ENCODE measurements around the gene HES2.
"Not testable (repeated sequence)": the region's sequence is repeated elsewhere in the genome, so short reads cannot be mapped to it uniquely, and the experiment has no call there.

Gene HES2

GRCh38 chr1:6454856-6455751 lies 35.4 kb upstream of the HES2 start:
- no peak for DNase-seq

DNA sequence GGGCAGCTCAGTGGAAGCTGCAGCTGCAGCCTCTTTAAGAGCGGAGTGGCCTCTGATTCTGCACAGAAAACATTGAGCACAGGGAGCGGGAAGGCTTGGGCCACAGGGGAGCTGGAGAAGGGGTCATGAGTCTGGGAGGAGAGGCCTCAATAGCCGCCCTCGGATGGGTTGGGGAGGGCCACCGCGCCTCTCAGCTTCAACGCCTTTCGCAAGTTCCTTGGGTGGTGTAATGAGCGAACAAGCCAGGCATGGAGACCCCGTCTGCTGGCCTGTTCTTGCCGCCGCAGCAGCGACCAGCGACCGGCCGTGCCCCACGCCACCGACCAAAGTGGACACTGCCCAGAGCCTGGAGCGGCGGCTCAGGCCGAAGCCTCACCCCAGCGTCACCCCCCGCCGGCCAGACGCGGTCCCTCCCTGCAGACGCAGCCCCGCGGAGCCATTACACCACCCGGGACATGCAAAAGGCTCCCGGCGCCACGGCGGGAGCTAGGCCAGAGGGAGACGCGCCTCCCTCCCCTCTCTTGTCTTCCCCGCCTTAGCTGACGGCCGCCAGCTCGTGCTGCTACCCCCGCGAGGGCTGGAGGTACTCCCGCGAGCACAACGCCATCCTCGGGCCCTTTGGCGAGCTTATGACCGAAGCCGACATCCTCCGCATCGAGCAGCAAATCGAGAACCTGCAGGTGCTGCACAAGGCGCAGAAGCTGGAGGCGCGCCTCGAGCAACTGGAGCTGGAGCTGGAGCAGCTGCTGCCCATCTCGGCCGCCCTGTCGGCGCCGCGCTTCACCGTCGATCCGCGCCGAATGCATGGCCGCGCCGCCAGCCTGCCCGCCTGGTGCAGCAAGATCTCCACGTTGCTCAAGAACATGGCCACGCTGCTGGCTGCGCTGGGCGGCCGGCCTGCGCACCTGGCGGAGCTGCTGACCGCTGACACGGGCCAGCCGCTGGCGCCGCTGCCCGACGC lies 34.5 kb upstream of the HES2 start:
- not testable (repeated sequence) for DNase-seq

DNA sequence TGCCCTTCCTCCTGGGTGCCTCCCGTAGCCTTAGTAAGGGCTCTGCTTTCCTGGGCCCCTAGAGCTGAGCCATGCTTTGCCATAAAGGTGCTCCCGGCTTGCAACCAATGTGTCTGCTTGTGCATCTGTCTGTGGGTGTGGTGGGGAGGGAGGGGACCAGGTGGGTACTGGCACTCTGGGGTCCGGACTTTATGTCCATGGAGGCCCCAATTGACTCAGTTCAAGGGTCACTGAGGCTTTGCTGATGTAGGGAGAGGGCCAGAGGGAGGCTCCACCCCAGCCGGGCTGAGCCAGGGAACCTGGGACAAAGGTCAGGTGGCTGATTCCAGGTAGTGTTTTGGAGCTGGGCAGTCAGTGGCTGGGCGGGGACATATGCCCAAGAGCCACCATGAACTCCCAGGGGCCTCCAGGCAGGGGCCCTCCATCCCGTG lies 31.2 kb upstream of the HES2 start:
- DNase-seq: no peak

DNA sequence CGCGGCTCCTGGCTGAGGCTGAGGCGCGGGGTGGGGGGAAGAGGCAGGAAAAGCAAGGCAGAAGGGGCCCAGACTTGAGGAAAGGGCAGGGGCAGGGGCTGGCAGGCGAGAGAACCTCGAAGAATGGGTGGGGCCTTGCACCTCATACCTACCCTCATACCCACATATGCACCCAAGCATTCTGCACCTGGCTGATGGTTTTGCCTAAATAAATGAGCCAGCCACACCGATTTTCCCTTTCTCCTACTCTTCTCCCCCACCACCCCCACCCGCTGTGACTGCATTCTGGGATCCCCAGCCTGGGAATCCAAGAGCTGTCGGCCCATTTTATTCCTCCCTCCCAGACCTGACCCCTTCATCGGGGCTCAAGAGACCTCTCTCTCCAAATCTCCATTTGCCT lies 30.8 kb upstream of the HES2 start:
- not testable (repeated sequence) for DNase-seq

DNA sequence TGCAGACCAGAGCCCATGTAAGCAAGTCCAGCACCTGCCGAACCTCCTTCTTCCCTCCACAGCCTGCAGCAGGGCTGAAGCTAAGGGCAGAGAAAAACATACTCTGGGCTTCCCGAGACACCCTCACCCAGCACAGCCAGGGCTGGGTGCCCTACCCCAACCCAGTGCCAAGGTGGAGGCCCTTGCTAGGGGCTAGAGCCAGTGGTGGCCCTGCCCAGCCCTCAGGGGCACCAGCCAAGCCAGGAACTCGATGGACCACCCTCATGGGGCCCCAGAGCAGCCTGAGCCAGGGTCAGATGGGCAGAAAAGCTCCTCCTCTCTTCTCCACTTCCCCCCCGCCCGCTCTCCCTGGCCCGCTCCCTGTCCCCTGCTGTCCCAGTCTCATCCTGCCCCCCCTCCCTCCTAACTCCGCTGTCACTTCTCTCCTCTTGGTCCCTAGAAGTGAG lies 30.3 kb upstream of the HES2 start:
- no peak for DNase-seq

GRCh38 chr1:6448749-6449631 lies 29.3 kb upstream of the HES2 start:
- peak in 7 of 56 donors; percentile 10 to 50 (median 18) for DNase-seq

- peak in 1 of 56 donors; percentile 11 for DNase-seq
These were observed 28.4 kb upstream of the HES2 start for GRCh38 chr1:6447818-6448748.

- no peak for DNase-seq
These were observed 27.5 kb upstream of the HES2 start for GRCh38 chr1:6447016-6447817.

- no peak for DNase-seq
These were observed 26.9 kb upstream of the HES2 start for GRCh38 chr1:6446665-6447015.

DNA sequence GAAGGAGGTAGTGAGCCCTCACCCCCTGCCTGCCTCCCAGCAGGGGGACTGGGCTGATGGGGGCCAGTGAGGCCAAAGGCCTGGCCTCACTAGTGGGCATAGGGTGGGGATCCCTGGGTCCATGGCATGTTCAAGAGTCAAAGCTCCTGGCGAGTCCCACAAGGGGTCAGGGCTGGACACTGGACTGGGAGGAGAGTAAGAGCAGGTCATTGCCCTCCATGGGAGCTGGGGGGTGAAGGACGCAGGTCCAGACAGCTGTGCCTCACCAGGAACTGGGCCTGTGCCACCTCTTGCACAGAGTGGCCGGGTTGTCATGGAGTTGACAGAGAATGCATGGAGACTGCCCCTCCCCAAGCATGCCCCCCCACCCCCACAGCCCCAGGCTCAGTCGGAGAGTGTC lies 26.2 kb upstream of the HES2 start:
- not testable (repeated sequence) for DNase-seq

DNA sequence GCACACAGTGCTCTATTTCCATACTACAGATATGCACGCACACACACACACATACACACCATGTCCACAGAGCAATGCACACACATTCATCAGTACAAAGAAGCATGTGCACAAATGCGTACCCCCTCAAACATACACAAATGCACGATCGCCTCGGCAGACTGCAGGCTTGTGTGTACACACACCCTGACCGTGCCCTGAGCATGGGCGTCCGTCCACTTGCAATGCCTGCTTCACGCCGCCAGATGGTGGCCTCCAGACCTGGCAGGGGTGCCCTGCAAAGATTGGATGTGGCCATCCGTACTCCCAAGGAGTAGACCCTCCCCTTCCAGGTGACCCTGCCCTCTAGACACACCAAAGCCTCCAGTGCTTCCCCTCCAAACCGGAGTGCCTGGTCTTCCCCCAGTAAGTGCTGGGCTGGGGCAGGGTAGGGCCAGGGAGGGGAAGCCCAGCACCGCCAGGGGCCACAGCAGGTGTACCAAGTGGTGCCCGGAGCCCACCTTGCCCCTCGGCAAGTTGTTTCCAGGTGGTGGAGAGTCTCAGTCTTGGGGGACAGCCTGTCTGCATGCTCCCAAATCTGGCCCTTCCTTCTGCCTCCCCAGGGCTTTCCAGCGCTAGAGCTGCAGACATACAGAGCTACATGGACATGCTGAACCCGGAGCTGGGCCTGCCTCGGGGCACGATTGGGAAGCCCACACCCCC lies 25.5 kb upstream of the HES2 start:
- peak in 4 of 56 donors; percentile 3 to 11 (median 6) for DNase-seq

DNA sequence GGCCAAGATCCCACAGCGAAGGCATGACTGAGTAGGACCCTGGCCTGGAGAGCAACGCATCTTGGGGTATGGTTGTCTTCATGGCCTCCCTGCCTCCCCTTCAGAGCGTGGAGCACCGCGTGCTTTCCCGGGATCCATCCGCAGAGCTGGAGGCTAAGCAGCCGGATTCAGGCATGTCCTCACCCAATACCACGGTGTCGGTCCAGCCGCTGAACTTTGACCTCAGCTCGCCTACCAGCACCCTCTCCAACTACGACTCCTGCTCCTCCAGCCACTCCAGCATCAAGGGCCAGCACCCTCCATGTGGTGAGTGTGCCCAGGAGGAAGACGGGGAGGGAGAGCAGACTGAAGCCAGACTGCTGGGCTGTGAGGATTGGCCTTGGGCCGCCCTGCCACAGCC lies 24.7 kb upstream of the HES2 start:
- DNase-seq: no peak

DNA sequence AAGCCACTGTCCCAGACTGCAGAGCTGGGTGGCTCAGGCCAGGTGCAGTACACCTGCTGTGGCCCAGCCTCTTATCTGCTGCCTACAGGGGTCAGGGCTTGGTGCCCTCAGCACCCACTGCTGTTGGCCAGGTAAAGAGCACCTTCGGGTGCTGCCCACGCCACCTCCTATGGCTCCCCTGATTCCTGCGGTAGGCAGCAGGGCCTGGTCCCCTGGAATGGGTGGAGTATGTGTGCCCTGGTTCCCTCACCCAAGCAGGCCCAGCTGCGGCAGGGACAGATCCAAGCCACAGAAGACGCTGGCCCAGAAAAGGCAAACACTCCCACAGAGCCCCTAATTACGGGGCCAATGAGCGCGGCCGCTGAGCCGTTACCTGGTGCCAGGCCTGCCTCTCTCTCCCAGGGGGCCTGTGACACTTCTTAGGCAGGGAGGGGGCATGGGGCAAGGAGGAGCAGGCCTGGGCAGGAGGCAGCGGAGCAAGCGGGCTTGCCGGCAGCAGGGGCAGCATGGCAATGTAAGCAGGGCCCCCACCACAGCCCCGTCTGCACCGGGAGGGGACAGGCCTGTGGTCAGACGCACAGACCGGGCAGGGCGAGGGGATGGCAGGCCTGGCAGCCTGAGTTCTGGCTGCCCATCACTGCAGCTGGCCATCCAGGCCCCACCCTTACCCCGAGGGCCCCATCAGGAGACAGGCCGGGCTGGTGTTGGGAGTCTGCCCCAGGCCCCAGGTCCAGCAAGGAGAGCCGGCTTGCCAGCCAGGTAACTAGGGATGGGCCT lies 23.8 kb upstream of the HES2 start:
- no peak for DNase-seq

DNA sequence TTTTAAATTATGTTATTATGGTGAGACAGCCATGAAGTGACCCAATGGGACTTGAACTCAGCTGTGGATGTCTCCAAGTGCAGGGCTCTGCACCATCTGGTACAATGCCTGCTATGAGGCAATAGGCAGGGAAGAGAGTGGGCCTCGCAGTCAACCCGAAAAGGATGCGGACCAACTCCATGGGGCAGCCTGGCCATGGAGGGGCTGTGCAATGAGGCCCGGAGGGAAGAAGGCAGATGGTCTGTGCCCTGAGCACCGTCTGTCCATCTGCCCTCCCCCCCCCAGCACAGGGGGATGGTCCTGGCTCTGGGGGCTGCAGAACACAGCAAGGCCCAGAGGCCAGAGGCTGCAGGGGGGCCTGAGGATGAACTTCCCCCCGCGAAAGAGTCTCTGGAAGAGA lies 21.9 kb upstream of the HES2 start:
- DNase-seq: no peak

- DNase-seq: peak in 1 of 56 donors; percentile 46
These were observed 20.7 kb upstream of the HES2 start for GRCh38 chr1:6440198-6441126.

DNA sequence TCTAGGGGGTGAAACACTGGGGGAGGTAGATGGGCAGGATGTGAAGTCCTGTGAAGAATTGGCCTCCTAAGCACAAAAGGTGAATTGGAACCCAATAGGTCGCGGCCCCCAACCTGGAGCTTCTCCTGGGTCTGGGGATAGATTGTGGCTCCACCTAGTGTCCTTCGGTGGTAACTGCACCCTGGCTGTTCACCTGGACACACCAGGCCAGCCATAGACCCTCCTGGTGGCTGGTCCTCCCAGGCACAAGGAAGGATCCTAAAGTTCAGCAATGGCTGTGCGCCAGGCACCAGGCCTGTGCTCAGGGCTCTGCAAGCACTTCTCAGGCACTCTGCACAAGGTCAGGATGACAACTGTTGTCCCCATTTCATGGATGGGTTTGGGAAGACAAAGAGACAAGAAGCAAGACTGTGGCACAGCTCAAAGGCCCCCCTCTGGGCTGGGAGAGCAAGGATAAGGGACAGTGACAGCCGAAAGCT lies 18.4 kb upstream of the HES2 start:
- DNase-seq: peak in 43 of 56 donors; percentile 5 to 69 (median 27)
